GM19023 (cell line): ENCODE results near the gene PRKCZ.

ENCODE experiments used
- ATAC-seq: cut with Tn5 transposase; IDR thresholded peaks from one replicate; pipeline ENCODE4 v1.9.1; 2021; ENCODE audit warnings: mild to moderate bottlenecking, moderate library complexity; ENCODE audit not compliant: unreplicated experiment

PRKCZ gene

DNA sequence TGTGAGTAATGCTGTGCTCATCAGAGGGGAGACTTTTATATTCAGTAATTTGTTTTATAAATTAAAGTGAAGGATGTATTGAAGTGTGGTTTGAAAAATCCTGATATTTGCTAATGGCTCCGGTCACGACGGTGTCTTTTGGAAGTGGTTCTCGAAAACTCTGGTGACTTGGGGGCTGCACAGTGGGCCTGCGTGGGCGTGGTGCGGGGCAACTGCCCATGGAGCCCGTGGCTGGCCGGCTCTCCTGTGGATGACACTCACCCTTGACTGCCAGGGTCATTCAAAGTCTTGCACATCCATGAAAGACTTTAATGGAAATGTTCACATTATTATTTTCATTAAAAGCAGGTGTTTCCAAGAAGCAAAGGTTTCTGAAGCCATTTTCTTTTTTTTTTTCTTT lies 136.7 kb downstream of the PRKCZ start:
- ATAC-seq = no peak

DNA sequence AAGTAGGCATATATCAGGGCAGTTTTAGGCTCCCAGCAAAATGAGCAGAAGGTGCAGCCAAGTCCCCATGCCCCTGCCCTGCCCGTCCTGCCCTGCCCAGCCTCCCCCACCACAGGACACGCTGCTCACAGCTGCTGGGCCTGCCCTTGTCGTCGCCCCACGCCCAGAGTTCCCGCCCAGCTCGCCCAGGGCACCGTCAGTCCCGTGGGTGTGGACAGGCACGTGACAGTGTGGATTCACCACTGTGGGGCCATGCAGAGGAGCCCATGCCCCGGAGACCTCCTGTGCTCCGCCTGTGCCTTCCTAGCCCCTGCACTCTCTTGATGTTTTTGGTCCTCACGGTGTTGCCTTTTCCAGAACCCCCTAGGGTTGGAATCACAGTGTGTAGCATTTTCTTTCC lies 137.4 kb downstream of the PRKCZ start:
- ATAC-seq = no peak

DNA sequence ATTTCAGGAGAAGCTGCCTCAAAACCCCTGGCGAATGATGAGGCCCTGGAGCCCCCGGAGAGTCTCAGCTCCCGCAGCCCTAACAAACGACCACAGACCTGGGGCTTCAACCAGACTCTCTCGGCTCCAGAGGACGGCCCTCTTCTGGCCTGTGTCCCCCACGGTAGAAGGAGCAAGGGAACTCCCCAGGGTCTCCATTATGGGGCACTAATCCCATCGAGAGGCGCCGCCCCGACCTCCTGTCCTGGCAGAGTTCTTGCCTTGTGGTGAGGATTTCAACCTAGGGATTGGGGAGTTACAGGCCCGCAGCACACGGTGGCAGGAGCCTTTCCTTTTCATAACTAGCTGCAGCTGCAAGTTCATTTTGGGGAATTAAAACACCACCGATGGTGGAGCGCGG lies 138.1 kb downstream of the PRKCZ start:
- no peak for ATAC-seq

DNA sequence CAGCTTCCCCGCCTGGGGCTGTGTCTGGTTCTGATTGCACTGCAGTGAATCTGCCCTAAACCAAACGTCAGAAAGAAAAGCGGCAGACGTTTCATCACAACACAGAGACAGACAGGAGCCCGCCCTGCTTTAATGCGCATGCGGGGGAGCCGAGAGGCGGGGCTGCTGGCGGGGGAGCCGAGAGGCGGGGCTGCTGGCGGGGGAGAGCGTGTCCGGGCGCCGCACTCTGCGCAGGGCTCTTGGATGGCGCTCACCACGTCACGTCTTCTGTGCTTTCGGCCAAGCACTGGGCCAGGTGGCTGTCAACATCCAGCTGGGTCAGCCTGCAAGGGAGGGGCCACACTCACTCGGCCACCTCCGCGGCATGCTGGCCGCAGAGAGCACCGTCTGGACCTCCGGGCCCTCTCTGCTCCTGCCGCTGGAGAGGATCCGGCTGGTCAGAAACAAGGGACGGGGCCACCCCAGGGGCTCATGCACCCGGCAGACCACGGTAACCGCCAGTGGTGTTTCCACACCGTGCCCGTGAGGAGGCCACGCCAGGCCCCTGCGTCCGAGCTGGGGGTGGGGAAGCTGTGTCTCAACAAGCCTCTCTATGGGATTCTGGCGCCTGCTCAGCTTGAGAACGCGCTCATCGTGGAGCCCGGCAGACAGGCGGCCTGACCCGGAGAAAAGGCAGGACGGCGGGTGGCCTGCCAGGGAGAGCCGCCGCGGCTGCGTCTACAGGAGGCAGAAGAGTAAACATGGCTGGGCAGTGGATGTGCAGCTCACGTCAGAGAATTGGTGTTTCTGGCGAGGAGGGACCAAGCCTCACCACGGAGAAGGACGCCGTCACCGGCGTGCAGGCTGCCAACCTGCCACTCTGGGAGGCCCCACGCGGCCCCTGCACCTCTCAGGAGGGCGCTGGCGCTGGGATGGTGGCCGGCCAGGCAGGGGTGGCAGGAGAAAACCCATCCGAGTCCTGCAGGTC lies 139.5 kb downstream of the PRKCZ start:
- no peak for ATAC-seq

DNA sequence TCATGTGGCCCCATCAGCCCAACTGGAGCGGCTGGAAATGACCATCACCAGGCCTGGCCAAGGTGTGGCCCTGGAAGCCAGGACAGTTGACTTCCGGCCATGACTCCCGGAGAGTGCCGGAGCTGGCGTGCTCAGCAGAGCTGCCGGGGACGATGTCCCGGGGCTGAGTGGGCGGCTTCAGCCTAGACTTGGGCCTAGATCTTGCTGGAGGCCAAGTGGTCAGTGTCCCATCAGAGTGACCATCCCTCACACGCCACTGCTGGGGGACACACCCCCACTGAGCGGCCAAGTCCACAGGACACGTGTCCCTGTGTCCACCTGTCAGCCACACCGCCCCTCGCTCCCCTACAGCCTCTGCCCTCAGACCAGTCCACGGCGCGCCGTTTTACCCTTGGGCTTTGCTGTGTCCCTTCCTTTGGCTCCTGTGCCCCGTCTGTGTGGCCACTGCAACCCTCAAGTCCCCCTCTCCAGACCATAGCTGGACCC lies 140.3 kb downstream of the PRKCZ start:
- ATAC-seq = no peak

DNA sequence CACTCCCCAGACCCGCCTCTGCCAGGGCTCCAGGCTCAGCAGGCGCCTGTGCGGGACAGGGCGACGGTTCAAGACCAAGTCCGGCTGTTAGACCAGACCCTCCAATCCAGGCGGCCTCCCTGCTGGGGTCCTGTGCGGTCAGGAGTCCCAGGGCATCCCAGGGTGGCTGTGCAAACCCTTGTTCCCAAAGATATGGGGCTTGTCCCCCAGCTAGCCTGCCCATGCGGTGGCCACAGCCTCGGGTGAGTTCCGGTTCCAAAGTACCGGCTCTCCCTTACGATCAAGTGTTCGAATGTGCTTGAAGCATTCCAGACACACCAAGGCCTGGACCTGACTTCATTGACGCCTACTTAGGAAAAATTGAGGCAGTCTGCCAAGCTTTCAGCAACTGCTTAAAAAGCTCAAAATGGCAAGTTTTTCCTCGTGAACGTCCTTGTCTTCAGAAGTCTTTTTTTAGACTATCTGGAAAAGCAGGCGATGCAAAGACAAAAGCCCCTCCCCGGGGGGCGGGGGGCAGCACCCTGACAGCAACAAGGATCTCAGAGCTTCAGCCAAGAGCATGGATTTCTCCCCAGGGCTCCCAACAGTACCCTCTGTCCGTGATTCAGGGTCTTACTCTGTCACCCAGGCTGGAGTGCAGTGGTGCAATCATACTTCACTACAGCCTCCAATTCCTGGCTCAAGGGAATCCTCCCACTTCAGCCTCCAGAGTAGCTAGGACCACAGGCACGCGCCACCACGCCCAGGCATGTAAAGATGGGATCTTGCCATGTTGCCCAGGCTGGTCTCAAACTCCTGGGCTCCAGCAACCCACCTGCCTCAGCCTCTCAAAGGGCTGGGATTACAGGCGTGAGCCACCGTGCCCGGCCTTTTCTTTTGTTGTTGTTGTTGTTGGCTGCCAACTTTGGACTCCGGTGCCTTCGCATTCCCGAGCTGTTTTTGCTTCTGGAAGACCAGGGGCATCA lies 142.1 kb downstream of the PRKCZ start:
- ATAC-seq = no peak

DNA sequence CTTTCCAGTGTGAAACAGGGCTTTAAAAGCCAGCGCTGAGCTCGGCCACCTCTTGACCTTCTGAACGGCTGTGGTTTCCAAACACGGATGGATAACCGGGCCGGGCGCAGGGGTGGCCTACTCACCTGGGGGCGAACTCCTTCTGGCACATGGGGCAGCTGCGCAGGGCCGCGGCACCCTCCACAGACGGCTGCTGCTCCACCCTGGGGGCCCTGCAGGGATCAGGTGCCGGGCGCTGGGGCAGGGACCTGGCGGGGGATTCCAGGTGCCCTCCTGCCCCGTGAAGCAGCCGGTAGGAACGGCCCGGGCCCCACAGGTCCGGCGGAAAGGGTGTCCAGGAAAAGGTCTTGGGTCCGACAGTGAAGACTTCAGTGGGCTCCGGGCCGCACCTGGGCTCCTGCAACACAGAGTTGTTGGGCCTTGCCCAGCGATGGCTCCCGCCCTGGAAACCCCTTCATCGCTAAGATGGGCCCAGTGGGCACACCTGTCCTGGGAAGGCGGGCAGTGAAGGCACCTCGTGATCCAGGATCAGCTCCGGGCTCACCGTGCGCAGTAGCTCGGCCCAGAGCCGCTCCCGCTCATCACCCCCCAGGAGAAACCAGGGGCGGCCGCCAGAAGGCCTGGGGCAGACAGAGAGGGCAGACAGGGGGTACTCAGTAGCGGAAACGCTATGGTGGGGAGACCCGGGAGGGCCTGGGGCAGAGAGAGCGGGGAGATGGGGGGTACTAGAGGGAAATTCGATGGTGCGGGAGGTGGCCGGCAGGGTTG lies 143.5 kb downstream of the PRKCZ start:
- ATAC-seq = no peak

DNA sequence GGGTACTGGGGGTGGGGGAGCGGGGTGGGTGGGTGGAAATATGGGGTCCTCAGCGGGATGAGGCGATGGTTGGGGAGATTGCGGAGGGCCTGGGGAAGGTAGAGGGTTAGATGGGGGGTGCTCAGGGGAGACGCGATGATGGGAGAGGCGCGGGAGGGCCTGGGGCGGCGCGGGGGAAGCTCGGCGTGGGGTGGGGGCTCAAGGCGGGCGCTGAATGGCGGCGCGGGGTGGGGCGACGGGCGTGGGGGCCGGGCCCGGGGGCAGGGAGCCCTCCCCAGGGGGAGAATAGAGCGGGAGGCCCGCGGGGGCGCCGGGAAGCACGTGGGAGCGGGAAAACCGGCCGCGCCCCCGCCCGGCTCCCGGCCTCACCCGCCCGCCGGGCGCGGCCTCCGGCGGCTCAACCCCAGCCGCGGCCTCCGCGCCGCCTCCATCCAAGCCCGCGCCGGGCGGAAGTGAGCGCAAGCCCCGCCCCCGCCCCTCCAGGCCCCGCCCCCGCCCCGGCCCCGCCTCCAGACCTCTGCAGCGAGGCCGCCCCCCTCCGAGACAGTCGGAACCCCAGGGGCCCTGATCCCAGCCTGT lies 144.2 kb downstream of the PRKCZ start, which contains the start of gene FAAP20:
Gene FAAP20, minus strand, starts transcription at position 454 of the 579 bp plus-strand sequence. Its CDS starts 23 bp downstream, at position 431.
- peak; percentile 49 for ATAC-seq

DNA sequence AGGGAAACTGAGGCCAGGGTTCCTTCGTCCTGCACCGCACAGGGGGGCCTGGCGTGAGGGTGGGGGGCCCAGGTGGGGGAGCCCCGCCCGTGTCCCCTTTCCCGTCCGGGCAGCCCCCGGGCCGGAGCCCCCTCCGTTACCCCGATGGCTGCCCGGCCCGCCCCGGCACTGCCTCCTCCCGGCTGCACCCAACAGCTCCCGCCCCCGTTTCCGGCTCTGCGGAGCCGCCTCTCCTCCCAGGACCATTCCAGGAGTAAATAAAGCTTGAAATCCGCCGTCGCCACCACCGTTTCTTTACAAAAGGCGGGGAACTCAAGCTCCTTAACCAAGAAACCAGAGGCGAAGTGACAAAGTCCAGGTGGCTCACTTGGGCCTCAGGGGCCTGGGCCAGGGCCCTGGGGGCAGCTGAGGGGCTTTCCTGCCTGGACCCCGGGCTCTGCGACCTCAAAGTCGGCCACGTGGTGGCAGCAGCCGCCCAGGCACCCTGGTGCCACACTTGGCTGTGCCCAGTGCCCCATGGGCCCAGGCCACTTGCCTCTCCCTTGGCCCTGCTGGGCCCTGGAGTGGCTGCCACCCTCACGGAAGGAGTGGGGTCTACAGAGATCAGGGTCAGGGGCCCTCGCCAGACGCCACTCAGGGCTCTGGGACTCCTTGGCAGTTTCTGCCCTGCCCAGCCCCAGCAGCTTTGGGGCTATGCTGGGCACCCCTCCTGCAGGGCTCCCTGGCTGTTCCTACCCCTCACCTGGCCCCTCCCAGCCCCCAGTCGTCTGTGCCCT lies 144.9 kb downstream of the PRKCZ start:
- ATAC-seq = peak; percentile 65

DNA sequence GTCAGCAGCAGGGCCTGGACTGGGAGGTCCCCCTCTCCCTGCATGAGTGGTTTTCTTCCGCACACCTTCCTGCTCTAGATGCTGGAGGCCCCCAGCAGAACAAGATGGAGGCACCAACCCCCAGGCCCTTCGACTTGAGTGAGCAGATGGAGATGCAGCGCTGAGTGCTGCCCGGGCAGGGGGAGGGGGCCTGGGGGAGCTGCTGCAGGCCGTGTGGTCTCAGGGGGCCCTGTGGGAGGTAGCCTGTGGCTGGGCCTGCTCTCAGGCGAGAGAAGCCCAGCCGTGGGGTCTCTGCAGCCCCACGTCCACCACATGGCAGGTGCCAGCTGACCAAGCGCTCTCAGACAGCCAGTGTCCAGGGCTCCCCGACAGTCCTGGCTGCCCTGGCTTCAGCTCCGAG lies 145.6 kb downstream of the PRKCZ start:
- no peak for ATAC-seq

DNA sequence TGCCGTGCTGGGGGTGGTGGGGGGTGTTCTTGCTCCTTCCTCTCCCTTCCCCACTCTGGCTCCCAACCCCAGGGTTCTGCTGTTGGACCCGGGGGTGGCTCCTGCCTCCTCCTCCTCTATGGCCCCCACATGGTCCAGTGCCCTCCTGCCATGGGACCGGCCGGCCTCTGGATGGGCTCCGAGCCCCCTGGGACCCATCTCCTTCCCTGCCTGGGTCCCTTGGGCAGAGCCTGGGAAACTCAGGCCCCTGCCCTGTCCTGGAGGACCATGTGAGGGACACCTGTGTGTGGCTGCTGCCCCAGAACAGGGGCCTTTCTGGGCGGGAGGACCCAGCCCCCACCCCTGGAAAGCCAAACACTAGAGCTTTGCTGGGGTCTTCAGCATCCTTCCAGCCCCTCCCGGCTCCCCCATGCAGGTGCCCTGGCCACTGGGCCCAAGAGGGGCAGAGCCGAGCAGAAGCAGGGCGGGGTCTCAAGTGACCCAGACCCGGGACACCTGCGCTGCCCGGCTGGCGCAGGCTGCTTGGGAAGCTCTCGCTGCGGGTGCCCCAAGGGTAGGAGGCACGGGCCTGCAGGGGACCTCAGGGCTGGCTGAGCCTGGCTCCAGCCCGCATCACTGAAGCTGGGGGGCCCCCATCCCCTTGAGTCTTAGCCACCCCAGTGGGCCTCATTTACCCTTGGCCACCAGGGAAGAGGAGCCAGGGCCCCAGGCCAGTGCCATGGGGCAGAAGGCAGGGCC lies 146.9 kb downstream of the PRKCZ start:
- ATAC-seq = no peak

DNA sequence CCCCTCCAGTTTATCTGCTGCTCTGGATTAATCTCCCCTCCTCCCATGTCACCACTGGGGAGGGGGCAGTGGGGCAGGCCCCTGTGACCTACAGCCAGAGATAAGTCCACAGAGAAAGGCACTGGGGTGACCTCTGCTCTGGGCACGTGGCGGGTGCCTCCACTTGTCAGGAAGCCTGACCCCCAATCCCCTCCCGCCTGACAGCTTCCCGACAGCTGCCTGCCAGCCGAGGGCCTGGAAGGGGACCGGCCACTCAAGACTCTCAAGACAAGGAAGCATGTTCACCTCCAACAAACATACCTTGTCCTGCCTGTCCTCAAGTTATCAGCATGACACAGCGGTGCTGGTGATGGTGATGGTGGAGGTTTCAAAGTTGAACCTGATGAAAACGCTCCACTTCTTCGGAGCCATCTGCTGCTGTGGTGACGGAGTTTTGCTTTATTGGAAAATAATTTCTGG lies 147.5 kb downstream of the PRKCZ start:
- ATAC-seq = no peak

DNA sequence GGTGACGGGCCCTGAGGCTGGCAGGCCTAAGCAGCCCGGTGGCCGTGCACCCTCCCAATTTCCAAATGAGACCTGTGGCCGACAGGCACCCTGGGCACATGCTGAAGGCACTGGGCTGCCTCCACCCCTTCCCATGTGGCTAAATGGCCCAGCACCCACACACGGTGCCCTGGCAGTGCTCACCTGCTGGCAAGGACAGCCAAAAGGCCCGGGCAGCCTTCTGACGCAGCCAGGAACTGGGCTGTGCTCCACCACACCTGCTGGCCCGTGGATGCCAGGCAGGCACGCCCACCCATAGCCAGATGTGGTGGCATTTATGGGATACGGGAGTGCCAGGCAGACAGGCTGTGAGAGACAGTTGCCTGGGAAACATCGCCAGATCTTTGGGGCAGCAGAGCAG lies 148.4 kb downstream of the PRKCZ start:
- no peak for ATAC-seq

DNA sequence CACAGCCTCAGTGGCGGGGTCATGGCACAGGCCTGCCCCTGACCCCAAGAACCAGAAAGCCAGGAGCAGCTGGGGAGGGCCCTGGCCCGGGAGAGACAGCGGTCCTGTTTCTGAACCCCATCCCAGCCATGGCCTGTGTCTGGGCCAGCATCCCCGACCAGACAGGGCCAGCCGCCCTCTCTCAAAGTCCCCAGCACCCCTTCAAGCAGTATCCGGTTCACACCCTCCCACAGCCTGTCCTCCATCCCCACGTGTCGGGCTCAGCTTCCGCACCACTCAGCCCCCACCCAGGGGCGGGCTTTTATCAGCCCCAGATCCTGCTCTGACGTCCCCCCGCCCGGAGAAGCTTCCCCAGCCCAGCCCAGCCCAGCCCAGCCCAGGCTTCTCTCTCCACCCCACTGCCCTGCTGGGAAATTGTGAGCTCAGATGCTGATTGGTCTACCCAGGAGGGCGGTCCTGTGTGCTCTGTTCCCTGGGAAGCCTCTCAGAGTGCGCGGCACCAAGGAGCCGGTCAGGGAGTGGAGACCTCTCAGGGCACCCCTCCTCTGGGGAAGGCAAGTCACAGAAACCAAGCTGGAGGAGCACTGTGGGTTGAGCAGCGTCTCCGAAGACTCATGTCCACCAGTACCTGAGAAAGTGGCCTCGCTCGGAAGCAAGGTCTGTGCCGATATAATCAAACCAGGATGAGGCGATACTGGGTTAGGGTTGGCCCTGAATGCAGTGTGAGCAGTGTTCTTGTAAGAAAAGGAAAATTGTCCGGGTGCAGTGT lies 149.0 kb downstream of the PRKCZ start:
- no peak for ATAC-seq

DNA sequence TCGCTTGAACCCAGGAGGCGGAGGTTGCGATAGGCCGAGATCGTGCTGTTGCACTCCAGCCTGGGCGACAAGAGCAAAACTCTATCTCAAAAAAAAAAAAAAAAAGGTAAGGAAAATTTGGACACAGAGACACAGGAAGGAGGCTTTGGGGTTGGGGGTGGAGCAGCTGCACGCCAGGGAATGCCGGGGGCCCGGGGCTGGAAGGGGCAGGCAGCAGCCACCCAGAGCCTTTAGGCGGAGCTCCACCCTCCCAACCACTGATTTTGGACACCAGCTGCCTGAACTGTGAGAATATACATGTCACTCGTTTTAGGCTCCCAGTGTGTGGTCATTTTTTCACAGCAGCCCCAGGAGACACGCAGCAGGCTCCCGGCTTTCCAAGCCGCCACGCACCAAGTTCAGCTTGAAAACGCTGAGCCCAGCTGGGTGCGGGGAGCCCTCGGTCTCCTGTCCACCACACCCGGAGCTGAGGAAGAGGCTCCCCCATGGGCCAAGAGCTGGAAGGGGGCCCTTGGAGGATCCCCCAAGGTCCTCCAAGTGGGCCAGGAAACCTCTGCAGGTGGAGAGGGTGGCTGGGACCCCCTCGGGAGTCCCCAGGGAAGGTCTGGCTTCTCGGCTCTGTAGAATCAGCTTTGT lies 150.2 kb downstream of the PRKCZ start:
- no peak for ATAC-seq

DNA sequence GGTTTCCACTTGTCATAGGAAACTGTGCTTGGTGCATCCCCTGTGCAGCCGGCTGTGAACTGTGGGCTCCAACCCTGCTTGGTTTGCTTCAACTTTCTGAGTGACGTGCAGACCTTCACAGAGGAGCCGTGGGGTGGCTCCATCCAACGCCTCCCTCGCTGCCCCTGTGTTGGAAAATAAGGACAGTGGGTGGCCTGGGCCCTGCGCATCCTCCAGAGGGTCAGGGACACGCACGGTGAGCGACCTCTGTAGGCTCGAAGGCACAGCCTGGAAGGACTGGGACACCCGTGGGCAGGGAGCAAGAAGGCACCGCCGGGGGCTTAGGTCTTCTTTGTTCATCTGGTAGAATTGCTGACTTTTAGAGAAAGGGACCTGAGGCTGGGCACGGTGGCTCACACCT lies 150.9 kb downstream of the PRKCZ start:
- no peak for ATAC-seq

DNA sequence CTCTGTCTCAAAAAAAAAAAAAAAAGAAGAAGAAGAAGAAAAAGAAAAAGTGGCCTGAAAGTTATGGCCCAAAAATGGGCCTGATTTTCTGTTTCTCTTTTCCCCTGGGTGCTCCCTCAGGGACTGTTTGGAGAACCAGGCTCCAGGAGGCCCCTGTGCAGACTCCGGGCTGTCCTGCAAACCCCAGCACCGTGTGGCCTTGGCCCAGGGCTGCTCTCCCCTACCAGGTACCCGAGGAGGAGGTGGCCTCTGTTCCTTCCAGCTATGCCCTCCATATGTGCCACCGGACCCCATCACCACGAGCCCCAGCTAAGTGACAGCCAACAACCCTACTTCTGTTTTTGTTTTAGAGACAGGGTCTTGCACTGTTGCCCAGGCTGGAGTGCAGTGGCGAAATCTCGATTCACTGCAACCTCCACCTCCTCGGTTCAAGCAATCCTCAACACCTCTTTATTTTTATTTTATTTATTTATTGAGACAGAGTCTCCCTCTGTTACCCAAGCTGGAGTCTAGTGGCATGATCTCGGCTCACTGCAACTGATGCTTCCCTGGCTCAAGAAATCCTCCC lies 151.9 kb downstream of the PRKCZ start:
- no peak for ATAC-seq
